GM23338 (cell line): ENCODE results near the gene POLR2H. TPM values are rescaled to one million over a fixed set of nuclear protein-coding genes. Genes with fewer than 3 reads are reported as not detected.

Source experiments
- ATAC-seq: fragments of 200-7000 bp; cut with Tn5 transposase; 3 replicates; pipeline ENCODE4 v1.9.1; 2020
- DNase-seq: peaks from one replicate; pipeline ENCODE4 v3.0.0-alpha.2; 2015; ENCODE audit warnings: low spot score
- H2AFZ ChIP-seq: fragments of 200-600 bp; sonication (generic); 2 replicates; pipeline ENCODE4 v1.8.0; 2016; ENCODE audit warnings: antibody characterized with exemption, mild to moderate bottlenecking, moderate library complexity
- H3F3A ChIP-seq: fragments of 200-600 bp; sonication (generic); replicated peaks from 2 replicates; pipeline ENCODE4 v1.8.0; 2017; ENCODE audit warnings: antibody characterized with exemption, mixed run types, low read depth
- H3K27ac ChIP-seq: fragments of 200-600 bp; sonication (generic); 2 replicates; pipeline ENCODE4 v1.6.1; 2016; ENCODE audit warnings: low read depth
- H3K27me3 ChIP-seq: fragments of 200-600 bp; sonication (generic); 2 replicates; pipeline ENCODE4 v1.8.0; 2016; ENCODE audit warnings: mild to moderate bottlenecking, mixed run types, moderate library complexity; ENCODE audit not compliant: insufficient read depth
- H3K36me3 ChIP-seq: fragments of 200-600 bp; sonication (generic); 2 replicates; pipeline ENCODE4 v1.8.0; 2016; ENCODE audit warnings: mild to moderate bottlenecking; ENCODE audit not compliant: insufficient read depth
- H3K4me1 ChIP-seq: fragments of 200-600 bp; sonication (generic); 2 replicates; pipeline ENCODE4 v1.8.0; 2016; ENCODE audit warnings: mild to moderate bottlenecking, moderate library complexity; ENCODE audit not compliant: insufficient read depth
- H3K4me2 ChIP-seq: fragments of 200-600 bp; sonication (generic); 2 replicates; pipeline ENCODE4 v1.7.1; 2017; ENCODE audit warnings: mixed run types
- H3K4me3 ChIP-seq: fragments of 200-600 bp; sonication (generic); 2 replicates; pipeline ENCODE4 v1.6.1; 2016; ENCODE audit warnings: mixed run types
- H3K79me2 ChIP-seq: fragments of 200-600 bp; sonication (generic); replicated peaks from 2 replicates; pipeline ENCODE4 v1.8.0; 2017; ENCODE audit warnings: mild to moderate bottlenecking; ENCODE audit not compliant: insufficient read depth
- H3K9me2 ChIP-seq: fragments of 200-600 bp; sonication (generic); 2 replicates; pipeline ENCODE4 v1.8.0; 2017; ENCODE audit not compliant: insufficient read depth
- H4K20me1 ChIP-seq: fragments of 200-600 bp; sonication (generic); replicated peaks from 2 replicates; pipeline ENCODE4 v1.8.0; 2017; ENCODE audit warnings: mild to moderate bottlenecking; ENCODE audit not compliant: insufficient read depth
- H3K27ac Mint-ChIP-seq: 2 replicates; pipeline ENCODE4 v1.8.0; 2020; ENCODE audit warnings: inconsistent platforms, mild to moderate bottlenecking, moderate library complexity, mixed read lengths
- H3K27me3 Mint-ChIP-seq: 3 replicates; pipeline ENCODE4 v1.8.0; 2022; ENCODE audit warnings: low read depth, mild to moderate bottlenecking, moderate library complexity, mixed read lengths, inconsistent platforms; ENCODE audit not compliant: insufficient read depth, poor library complexity
- H3K36me3 Mint-ChIP-seq: 3 replicates; pipeline ENCODE4 v1.8.0; 2021; ENCODE audit warnings: low read depth, mild to moderate bottlenecking, inconsistent platforms, moderate library complexity, mixed read lengths
- H3K4me1 Mint-ChIP-seq: 3 replicates; pipeline ENCODE4 v1.8.0; 2020; ENCODE audit warnings: mild to moderate bottlenecking, inconsistent platforms, mixed read lengths
- H3K4me3 Mint-ChIP-seq: 3 replicates; pipeline ENCODE4 v1.8.0; 2021; ENCODE audit warnings: moderate library complexity, mild to moderate bottlenecking, inconsistent platforms, mixed read lengths
- H3K9me3 Mint-ChIP-seq: 3 replicates; pipeline ENCODE4 v1.8.0; 2020; ENCODE audit warnings: moderate library complexity, mild to moderate bottlenecking, inconsistent platforms, mixed read lengths
- CREB1 ChIP-seq: fragments of 250-450 bp; sonication (Bioruptor Pico); IDR thresholded peaks from 2 replicates; pipeline ENCODE4 v1.5.0; 2020; ENCODE audit warnings: low read depth, mild to moderate bottlenecking, moderate library complexity
- ETS1 ChIP-seq: IDR thresholded peaks from 2 replicates; pipeline ENCODE4 v1.6.1; 2016; ENCODE audit warnings: antibody characterized with exemption
- EZH2phosphoT487 ChIP-seq: fragments of 200-600 bp; sonication (generic); IDR thresholded peaks from one replicate; pipeline ENCODE4 v1.8.1; 2018; ENCODE audit warnings: antibody characterized with exemption; ENCODE audit not compliant: unreplicated experiment
- NANOG ChIP-seq: IDR thresholded peaks from 2 replicates; pipeline ENCODE4 v1.6.1; 2016; ENCODE audit warnings: antibody characterized with exemption, borderline replicate concordance
- POLR2AphosphoS5 ChIP-seq: IDR thresholded peaks from 2 replicates; pipeline ENCODE4 v1.6.1; 2016; ENCODE audit warnings: antibody characterized with exemption, low read depth
- REST ChIP-seq: IDR thresholded peaks from one replicate; pipeline ENCODE4 v1.6.1; 2018; ENCODE audit warnings: antibody characterized with exemption; ENCODE audit not compliant: unreplicated experiment
- STAT1 ChIP-seq: IDR thresholded peaks from one replicate; pipeline ENCODE4 v1.6.1; 2016; ENCODE audit warnings: antibody characterized with exemption; ENCODE audit not compliant: unreplicated experiment
- ZNF114 ChIP-seq: fragments of 250-450 bp; sonication (Bioruptor Pico); IDR thresholded peaks from 2 replicates; pipeline ENCODE4 v1.5.0; 2020; ENCODE audit warnings: mild to moderate bottlenecking, moderate library complexity
- ZNF462 ChIP-seq: fragments of 250-450 bp; sonication (Bioruptor Pico); IDR thresholded peaks from 2 replicates; pipeline ENCODE4 v1.5.0; 2020; ENCODE audit warnings: mild to moderate bottlenecking, moderate library complexity
- polyA plus RNA-seq: library from polyadenylated mRNA; unstranded; fragments of >200 nt; fragmentation: Nextera tagmentation; extraction: Ambion mirVana; gene quantifications from 2 replicates; pipeline ENCODE4 v1.2.1, GENCODE V29; 2016
- total RNA-seq: library from RNA; depleted of rRNA; stranded (reverse); fragments of >200 nt; shearing (Covaris generic); gene quantifications from 2 replicates; pipeline ENCODE4 v1.2.3, GENCODE V29; 2014

Gene POLR2H
- total and polyA plus RNA-seq, 2 experiments from 2014 or later: 190 to 199 TPM

GRCh38 chr3:184333700-184334099, 27.8 kb upstream of the POLR2H start (continued):
- TF ChIP-seq NANOG: no peak
- TF ChIP-seq ETS1: no peak
- TF ChIP-seq POLR2AphosphoS5: no peak

- Mint-ChIP-seq H3K4me1 (peaks cover 32% of the 10 kb centered on the region), H3K27ac (peak overlapping the region; percentile 38; the same call in 1 of the 2 replicates), H3K4me3 (no peak overlapping the region), H3K27me3 (peaks cover 36% of the 10 kb centered on the region), H3K9me3 (peaks cover 3% of the 10 kb centered on the region; the same call in 1 of the 3 replicates), H3K36me3 (peaks cover 59% of the 10 kb centered on the region)
- Histone ChIP-seq H3F3A (peaks cover 62% of the 10 kb centered on the region), H3K27me3 (no peaks in the 10 kb centered on the region), H3K27ac (peak overlapping the region; percentile 98), H3K9me2 (no peaks in the 10 kb centered on the region), H3K4me2 (no peak overlapping the region), H3K79me2 (peaks cover 32% of the 10 kb centered on the region), H3K36me3 (peaks cover 39% of the 10 kb centered on the region), H4K20me1 (peaks cover 52% of the 10 kb centered on the region), H3K4me3 (peak overlapping the region; percentile 86; the same call in 1 of the 2 replicates), H3K4me1 (peaks cover 27% of the 10 kb centered on the region), H2AFZ (no peak overlapping the region)
- TF ChIP-seq STAT1 (no peak), ZNF462 (CRISPR knock-in tag) (no peak), POLR2AphosphoS5 (no peak), ETS1 (no peak), EZH2phosphoT487 (no peak), REST (no peak), CREB1 (CRISPR knock-in tag) (no peak), ZNF114 (CRISPR knock-in tag) (no peak)
- DNase-seq (no peak), ATAC-seq (no peak)
Measured at GRCh38 chr3:184334470-184335158, 26.9 kb upstream of the POLR2H start.
